Stimulated activated CD4-positive, alpha-beta T cell treated with anti-CD3 and anti-CD28 coated beads, Interleukin-2, amount 100 ng/mL, for 48 hours (primary cell): ENCODE results near the gene UBE2J1.
A peak's percentile ranks its signal among the peaks of the same experiment; 100 is the strongest.
"Not testable (repeated sequence)": the region's sequence is repeated elsewhere in the genome, so short reads cannot be mapped to it uniquely, and the experiment has no call there.

Experiments used
- DNase-seq, 2 donors: peaks; one replicate each; pipeline ENCODE4 v3.0.0-alpha.2; 2020

Gene UBE2J1

GRCh38 chr6:89317067-89317466, 35.5 kb downstream of the UBE2J1 start:
- DNase-seq: no peak

DNA sequence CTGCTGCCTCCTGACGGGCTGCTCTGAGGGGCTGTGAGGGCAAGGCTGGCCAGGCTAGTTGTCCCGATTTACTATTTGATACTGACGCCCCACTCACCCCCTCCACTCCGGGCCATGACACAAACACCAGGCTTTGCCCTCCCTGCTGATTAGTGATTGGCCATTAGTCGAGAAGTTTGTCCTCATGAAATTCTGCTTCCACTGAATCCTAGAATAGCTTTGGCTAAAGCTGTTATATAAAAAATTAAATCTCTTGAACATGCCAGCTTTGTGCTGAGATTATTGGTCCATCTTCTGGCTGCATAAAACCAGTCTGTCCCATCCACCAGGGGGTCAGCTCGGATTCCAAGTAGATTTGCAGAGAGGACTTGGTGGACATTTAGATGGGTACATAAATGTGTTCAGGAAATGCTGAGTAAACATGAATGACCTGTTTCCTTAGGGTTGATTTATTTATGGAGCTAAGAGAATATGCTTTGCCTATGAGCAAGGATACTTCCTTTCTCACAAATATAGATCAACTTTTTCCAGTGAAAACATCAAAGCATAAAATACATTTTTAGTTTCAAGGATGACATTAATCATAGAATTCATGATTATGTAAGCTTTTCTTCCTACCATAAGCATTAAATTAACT, 37.2 kb downstream of the UBE2J1 start, which contains the start of gene GABRR2:
Gene GABRR2, minus strand, starts transcription at position 51 of the 637 bp plus-strand sequence. CDS start 134 bp downstream, outside the sequence.
- no peak for DNase-seq

GRCh38 chr6:89314692-89315091, 37.8 kb downstream of the UBE2J1 start:
- no peak for DNase-seq

DNA sequence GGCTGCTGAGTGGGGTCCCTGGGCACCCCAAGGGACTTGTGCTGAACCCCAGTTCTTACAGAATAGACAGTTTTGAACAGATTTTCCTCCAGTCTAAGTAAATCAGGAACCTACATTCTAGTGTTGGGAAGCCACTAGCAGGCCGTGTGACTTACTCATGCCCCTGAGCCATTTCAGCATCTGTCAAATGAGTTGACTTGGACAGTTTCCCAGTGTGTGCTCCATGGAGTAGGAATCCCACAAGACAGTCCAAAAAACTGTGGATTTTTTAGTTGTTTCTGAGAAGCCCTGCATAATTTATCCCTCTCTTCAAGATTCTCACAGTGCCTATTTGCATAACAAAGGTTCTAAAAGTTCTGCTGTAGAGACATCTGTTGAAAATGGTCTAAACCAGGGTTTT, 39.5 kb downstream of the UBE2J1 start:
- no peak for DNase-seq

GRCh38 chr6:89311853-89312531, 40.5 kb downstream of the UBE2J1 start:
- DNase-seq: no peak

GRCh38 chr6:89311530-89311852, 41.0 kb downstream of the UBE2J1 start:
- no peak for DNase-seq

DNA sequence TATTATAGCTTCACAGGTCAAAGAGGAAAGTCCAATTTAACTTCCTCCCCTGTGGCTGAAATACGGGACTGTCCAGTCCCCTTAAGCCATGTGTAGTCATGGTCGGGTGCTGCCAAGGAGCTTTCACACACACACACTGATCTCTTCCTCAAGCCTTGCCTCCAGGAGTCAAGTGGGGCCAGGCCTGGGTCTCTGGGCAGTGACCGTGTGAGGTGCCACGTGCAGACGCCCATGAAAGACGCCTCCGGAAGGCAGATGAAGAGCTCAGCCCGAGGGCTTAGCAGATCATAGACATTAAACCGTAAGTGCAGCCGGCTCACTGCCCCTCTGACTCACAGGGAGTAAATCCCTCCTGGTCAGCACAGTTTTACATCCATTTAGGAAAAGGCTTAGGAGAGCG, 41.6 kb downstream of the UBE2J1 start:
- no peak for DNase-seq

DNA sequence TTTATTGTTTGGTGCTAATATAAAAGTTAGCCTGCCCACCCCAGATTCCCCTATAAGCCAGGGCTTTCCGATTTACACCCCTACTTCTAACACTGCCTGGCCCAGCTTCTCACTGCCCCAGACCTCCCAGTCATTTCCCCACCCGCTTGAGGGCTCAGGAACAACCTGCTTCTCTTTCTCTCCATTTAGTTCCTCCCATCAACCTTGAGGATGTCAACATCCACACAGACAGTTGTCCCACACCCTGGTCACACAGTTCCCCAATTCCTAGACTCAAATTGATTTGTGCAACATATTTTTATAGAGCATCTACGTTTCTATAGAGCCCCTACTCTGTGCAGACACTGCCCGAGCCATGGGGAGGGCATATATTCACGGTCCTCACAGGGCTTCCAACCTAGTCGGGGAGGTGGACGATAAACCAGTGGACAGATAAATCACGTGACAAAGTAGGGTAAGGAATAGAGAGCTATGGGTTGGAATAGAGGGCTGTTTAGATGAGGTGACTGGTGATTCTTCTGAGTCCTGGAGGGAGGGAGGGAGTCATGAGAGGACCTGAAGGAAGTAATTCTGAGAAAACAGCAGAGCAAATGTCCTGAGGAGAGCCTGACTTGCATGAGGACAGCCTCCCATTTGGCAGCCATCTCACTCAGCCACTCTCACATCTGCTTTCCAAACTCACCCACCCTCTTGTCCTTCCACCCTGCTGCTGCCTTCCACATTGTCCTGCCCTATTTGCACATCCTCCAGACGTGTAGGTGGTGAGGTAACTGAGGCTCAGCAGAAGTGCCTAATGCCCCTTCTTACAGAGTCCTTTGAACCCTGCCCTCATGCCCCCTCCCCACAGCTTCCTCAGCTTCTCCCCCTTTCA, 43.8 kb downstream of the UBE2J1 start:
- DNase-seq: no peak

DNA sequence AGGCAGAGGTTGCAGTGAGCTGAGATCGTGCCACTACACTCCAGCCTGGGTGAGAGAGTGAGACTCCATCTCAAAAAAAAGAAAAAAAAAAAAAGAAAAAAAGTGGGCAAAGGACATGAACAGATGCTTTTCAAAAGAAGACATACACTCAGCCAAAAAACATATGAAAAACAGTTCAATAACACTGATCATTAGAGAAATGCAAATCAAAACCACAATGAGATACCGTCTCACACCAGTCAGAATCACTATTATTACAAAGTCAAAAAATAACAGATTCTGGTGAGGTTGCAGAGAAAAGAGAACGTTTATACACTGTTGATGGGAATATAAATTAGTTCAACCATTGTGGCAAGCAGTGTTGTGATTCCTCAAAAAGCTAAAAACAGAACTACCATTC, 48.0 kb downstream of the UBE2J1 start:
- DNase-seq: not testable (repeated sequence)

- no peak for DNase-seq
Measured at GRCh38 chr6:89302936-89303335, 49.6 kb downstream of the UBE2J1 start.

DNA sequence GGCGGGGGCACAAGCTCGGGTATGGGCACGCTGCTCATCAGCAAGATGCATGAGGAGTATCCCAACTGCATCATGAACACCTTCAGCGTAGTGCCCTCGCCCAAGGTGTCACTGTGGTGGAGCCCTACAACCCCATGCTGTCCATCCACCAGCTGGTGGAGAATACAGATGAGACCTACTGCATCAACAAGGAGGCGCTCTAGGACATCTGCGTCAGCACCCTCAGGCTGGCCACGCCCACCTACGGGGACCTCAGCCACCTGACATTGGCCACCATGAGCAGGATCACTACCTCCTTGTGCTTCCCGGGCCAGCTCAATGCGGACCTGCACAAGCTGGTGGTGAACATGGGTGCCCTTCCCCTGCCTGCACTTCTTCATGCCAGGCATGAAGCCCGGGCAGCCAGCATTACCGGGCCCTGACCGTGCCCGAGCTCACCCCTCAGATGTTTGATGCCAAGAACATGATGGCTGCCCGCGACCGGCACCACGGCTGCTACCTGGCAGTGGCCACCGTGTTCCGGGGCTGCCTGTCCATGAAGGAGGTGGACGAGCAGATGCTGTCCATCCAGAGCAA, 50.2 kb downstream of the UBE2J1 start:
- DNase-seq: no peak

- DNase-seq: no peak
Measured at GRCh38 chr6:89301586-89302194, 50.8 kb downstream of the UBE2J1 start.

DNA sequence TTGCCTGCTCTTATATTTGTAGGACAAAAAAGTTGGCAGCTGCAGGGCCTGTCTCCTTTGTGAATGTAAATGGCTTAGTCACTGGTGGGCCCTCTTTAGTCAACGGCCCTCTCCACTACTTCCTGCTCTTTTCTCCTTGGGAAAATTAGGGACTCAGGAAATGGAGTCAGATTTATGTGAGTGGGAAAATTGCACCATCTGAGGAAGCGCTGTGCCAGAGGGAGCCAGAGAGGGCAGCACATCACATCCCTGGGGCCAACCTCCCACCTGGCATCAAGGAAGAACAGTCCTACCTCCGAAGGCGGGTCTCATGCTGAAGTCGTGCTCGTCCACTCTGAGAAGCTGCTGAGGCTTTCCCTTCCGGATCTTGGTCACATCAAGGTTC, 53.1 kb downstream of the UBE2J1 start:
- DNase-seq: no peak

DNA sequence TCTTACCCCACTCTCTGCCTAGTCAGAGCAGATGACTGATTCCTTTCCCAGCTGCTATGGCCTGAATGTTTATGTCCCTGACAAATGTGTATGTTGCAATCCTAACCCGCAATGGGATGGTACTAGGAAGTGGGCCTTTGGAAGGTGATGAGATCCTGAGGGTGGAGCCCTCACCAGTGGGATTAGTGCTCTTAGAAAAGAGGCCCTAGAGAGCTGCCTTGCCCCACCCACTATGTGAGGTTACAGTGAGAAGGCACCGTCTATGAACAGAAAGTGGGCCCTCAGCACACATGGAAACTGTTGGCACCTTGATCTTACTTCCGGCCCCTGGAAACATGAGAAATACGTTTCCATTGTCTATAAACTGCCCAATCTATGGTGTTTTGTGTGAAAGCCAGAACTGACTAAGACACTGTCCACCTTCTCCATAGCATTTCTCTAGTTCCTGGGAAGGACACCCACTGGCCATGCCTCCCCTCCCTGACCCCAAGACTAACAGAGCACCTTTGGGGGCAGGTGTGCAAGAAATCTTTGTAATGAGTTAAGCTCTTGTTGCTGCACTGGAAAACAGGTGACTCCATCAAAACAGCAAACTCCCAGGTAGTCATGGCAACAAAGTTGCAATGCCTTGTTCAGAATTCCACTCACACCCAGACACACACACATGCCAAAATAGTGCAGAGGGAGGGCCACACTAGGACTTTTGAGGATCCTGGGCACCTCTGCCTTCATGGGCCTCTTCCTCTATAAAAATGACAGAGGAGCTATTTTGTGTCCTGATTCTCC, 53.6 kb downstream of the UBE2J1 start:
- DNase-seq: peak in 1 of 2 donors; percentile 19

- peak; percentile 53 to 54 for DNase-seq
Measured at GRCh38 chr6:89297695-89298351, 54.7 kb downstream of the UBE2J1 start.

DNA sequence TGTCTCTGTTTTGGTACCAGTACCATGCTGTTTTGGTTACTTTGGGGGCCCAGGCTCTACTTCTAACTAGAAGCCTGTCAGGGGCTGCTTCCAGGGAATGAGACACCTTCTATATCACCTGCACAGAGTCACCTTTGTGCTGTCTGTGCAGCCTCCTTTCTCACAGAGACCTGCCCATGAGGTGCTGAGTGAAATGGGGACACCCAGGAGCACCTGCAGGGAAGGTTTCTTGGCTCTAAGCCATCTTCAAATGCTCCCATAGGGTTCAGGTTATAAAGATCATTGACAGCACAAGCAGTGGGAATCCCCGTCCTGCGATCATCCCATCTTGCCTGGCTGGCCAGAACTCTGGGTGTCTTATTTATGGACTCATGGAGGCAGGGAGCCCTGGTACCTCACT, 56.5 kb downstream of the UBE2J1 start:
- DNase-seq: no peak

DNA sequence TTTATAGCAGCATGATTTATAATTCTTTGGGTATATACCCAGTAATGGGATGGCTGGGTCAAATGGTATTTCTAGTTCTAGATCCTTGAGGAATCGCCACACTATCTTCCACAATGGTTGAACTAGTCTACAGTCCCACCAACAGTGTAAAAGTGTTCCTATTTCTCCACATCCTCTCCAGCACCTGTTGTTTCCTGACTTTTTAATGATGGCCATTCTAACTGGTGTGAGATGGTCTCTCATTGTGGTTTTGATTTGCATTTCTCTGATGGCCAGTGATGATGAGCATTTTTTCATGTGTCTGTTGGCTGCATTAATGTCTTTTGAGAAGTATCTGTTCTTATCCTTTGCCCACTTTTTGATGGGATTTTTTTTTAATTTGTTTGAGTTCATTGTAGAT, 57.4 kb downstream of the UBE2J1 start:
- not testable (repeated sequence) for DNase-seq

- no peak for DNase-seq
Measured at GRCh38 chr6:89291256-89291819, 61.2 kb downstream of the UBE2J1 start.

DNA sequence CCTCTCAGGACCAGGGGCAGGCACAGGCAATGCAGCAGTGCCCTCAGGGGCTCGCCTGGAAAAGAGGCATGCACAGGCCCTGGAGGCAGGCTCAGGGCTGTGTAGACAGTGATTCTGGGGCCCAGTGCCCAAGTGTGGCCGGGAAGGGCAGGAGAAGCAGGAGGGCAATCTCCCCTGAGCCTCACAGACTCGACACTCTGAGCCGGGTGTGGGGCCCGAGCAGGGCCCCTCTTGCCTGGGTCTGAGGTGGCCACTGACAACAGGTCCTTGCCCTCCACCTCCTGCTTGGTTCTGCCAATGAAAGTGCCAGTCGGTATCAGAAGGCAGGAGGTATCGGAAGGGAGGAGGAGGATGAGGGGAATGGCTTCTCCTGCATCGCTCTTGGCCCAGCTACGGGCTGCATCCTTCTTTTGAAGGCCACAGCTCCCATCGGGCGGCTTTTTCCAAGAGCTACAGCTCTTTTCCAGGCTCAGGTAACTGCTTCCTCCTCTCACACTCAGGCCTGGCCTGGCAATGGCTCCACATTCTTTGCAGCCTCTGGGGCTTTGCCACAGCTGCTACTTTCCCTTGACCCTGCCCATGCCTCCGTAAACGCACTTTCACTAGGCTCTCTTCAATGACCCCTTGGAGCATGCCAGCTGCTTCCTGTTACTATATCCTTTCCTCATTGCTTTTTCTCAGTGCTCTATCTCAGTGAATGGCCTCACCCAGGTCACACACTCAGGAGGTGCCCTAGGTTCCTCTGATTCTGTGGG, 61.9 kb downstream of the UBE2J1 start:
- DNase-seq: no peak

DNA sequence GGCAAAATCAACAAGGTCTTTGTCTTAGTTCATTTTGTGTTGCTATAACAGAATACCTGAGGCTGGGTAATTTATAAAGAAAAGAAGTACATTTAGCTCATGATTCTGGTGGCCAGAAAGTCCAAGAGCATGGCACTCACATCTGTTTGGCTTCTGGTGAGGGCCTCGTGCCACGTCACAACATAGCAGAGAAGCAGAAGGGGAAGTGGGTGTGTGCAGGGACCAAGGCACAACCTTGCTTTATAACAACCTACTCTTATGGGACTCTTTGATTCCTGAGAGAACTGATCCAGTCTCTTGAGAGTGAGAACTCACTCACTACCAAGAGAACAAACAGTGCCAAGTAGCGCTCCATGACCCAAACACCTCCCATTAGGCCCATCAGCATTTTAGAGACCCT, 62.8 kb downstream of the UBE2J1 start:
- DNase-seq: no peak
